ENCODE measurements around the gene C2CD5.

C2CD5 gene

DNA sequence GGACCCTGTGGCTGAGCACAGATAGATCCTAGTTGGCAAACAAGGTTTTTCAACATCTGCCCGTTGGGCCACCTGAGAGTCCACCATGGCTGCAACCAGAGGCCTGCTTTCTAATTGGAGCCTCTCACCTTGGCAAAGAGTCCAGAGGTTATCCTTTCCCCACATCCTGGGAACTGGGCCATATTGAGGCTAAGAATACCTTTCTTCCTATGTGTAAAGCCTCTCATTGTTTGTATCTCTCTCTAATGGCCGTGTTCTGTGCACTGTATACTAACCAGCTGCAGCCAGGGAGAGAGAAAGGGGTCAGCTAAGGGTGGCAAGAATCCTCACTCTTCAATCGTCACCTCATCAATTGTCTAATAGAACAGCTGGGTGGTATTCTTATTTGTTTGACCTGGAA, 130.8 kb downstream of the C2CD5 start:
- no peak for DNase-seq

DNA sequence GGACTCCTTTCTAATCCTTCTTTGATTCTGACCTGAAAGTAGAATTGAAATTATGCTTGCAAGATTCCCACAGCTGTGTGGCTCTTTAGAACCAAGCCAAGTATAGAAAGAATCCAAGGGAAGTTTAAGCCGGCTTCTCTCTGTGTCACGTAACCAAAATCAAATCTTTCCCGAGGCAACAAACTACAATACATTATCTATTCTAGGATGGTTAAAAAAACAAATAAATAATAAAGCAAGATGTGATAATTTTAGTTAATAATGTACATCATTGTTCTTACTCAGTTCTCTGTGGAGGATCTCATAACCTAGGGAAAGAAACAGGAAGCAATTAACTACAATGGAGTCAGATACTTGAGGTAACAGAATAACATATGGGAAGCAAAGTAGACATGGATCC, 131.8 kb downstream of the C2CD5 start:
- DNase-seq, result no peak

DNA sequence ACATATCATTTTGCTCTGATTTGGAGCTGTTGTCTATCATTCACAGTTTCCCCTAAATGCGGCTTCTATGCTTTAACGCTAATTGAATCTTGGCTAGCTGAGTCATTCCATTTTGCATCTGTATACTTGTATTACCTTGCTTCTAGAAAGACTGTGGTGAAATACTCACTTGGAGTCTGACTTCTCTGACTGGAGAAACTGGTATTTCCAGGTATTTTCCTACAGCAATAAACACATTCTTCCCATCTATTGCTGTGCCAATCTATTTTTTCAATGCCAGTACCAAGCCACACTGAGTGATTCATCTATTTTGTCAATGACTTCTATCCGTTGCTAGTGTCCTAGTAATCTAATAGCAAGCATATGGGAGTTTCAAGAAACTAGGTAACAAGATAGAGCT, 133.9 kb downstream of the C2CD5 start:
- peak; percentile 42 for DNase-seq

DNA sequence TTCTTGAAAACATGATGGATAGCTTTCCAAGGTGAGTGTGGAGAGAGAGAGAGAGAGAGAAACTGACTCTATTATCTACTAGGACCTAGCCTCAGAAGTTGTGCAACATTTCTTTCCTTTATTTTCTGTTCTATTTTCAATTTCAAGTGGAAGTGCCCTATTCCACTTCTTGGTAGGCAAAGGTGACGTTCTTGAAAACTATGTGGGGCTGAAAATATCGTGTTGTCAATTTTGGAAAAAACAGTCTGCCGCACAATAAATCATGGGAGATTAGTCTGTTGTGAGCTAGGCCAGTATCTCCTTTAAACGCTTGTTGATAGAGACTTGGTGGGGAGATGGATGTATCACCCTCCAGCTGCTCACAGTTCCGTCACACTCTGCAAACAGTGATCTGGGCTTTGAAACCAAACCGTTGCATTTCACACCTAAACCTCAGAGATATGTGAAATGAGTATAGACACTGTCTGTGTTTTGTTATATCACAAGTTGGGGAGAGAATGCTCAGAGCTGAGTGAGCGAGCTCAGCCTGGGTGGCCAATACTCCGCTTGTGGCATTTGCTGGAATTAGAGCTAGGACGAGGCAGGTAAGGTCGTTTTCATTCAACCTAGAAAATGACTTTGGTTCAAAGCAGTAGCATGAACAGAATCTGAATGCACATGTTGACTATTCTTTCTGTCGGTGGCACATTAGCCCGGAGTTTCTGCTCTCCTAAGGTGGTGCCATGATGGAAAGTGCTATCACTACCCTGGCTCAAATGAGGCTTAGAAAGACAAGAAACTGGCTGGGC, 134.8 kb downstream of the C2CD5 start:
- DNase-seq, result peak; percentile 85

DNA sequence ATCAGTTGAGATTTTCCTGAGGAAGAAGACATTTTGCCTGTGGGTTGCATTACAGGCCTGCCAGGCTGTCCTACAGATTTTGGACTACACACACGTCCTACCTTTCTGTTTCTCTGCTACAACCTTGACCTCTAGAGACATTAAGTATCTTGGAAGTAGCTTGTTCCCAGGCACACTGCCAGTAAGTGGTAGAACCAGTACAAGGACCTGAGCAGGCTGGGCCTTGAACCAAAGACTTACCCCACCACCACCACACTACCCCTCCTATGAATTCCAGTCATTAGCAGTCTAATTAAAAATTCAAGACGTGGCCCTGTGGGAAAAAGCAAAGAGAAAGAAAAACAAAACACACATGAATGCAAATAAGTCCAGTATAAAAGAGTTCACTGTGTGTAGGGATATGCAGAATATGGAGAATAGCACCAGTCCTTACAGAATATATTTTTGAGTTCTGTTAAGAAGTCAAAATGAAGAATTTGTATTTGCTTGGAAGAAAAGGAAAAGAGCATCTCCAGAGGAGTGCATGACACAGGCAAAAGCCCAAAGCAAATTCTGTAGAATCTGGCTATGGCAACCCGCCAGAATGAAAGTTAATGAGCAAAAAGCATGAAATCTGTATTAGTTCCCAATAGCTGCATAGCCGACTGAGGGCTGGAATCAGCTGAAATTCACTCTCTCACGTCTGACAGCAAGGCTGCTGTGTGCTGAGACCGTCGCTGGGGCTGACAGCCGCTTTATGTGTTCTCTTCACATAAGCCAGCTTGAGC, 135.5 kb downstream of the C2CD5 start:
- peak; percentile 41 for DNase-seq

- no peak for DNase-seq
These were observed 136.9 kb downstream of the C2CD5 start for GRCh38 chr12:22407397-22407796.

DNA sequence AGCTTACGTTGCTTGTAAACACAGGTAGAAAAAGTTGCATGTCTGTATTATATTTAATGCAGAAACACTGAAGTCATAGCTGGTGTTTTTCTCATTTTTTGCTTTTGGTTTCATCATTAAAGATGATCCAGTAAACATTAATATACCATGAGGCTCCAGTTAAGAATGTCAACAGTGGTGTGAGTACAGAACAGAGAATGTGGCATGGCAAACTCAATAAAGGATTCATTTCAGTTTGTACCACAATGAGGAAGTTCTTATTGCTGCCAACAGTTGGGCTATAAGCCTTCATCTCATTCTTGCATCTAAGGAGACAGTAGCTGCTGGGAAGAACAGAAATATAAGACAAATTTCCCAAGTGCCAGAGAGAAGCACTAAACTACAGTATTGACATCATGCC, 137.7 kb downstream of the C2CD5 start:
- DNase-seq, result no peak

GRCh38 chr12:22399464-22400180, 144.7 kb downstream of the C2CD5 start:
- DNase-seq, result no peak
